IMR-90 (cell line): Measurements from ENCODE around the gene NAA35. TPM values are rescaled to one million over a fixed set of nuclear protein-coding genes. Genes with fewer than 3 reads are reported as not detected.

Experiments used
- ATAC-seq: fragments of 200-7000 bp; cut with Tn5 transposase; 2 replicates; pipeline ENCODE4 v1.9.1; 2020; ENCODE audit warnings: low read depth, mild to moderate bottlenecking, moderate library complexity
- BruUV-seq: library from RNA; stranded (reverse); fragments of 400-500 nt; replicated peaks from 2 replicates; lab custom pipeline; 2021; lab: Mats Ljungman, UMichigan
- CTCF ChIA-PET: fragments of 300-600 bp; formaldehyde crosslinking; extraction: SDS; loops from one replicate; lab custom pipeline; 2021; ENCODE audit warnings: antibody characterized with exemption; lab: Yijun Ruan, JAX
- POLR2A ChIA-PET: fragments of 300-600 bp; sonication (Branson Sonifier 250); formaldehyde crosslinking; loops from one replicate; lab custom pipeline; 2022; ENCODE audit warnings: antibody characterized with exemption; ENCODE audit not compliant: unreplicated experiment; lab: Charles Lee
- DNase-seq: peaks from one replicate; pipeline ENCODE4 v3.0.0; 2013
- H2AFZ ChIP-seq: replicated peaks from 2 replicates; pipeline ENCODE3; 2013; ENCODE audit warnings: low read length, mild to moderate bottlenecking; ENCODE audit not compliant: poor library complexity
- H2AK5ac ChIP-seq: 2 replicates; pipeline ENCODE4 v1.6.1; 2013; ENCODE audit warnings: low read depth, low read length, inconsistent platforms
- H2AK9ac ChIP-seq: replicated peaks from 2 replicates; pipeline ENCODE3; 2013; ENCODE audit warnings: mild to moderate bottlenecking, low read depth, low read length, moderate library complexity; ENCODE audit not compliant: poor library complexity
- H2BK120ac ChIP-seq: 2 replicates; pipeline ENCODE4 v1.6.1; 2013; ENCODE audit warnings: low read depth, low read length, inconsistent platforms
- H2BK15ac ChIP-seq: 3 replicates; pipeline ENCODE4 v1.6.1; 2013; ENCODE audit warnings: low read depth, low read length, inconsistent platforms
- H2BK20ac ChIP-seq: 2 replicates; pipeline ENCODE4 v1.6.1; 2013; ENCODE audit warnings: low read depth, mild to moderate bottlenecking, inconsistent platforms, low read length, moderate library complexity
- H2BK5ac ChIP-seq: 2 replicates; pipeline ENCODE4 v1.6.1; 2013; ENCODE audit warnings: mild to moderate bottlenecking, low read depth, low read length, inconsistent platforms; ENCODE audit not compliant: poor library complexity, severe bottlenecking
- H3K14ac ChIP-seq: replicated peaks from 2 replicates; pipeline ENCODE4 v1.6.1; 2013; ENCODE audit warnings: low read depth, low read length, inconsistent platforms
- H3K18ac ChIP-seq: 2 replicates; pipeline ENCODE4 v1.6.1; 2013; ENCODE audit warnings: low read depth, low read length, control low read depth
- H3K23ac ChIP-seq: 2 replicates; pipeline ENCODE4 v1.6.1; 2013; ENCODE audit warnings: low read depth, low read length, inconsistent platforms
- H3K27ac ChIP-seq: 2 replicates; pipeline ENCODE4 v1.5.1; 2013; ENCODE audit warnings: mild to moderate bottlenecking, control low read depth, low read length; ENCODE audit not compliant: insufficient read depth
- H3K27me3 ChIP-seq: 2 replicates; pipeline ENCODE4 v1.6.1; 2013; ENCODE audit warnings: low read length; ENCODE audit not compliant: control insufficient read depth, insufficient read depth
- H3K36me3 ChIP-seq: 2 replicates; pipeline ENCODE4 v1.6.1; 2013; ENCODE audit warnings: low read length, mixed read lengths; ENCODE audit not compliant: control insufficient read depth, insufficient read depth
- H3K4ac ChIP-seq: 2 replicates; pipeline ENCODE4 v1.6.1; 2013; ENCODE audit warnings: low read depth, low read length, inconsistent platforms
- H3K4me1 ChIP-seq: 2 replicates; pipeline ENCODE4 v1.6.1; 2013; ENCODE audit warnings: low read length, mixed read lengths; ENCODE audit not compliant: control insufficient read depth, insufficient read depth
- H3K4me2 ChIP-seq: 2 replicates; pipeline ENCODE4 v1.6.1; 2013; ENCODE audit warnings: low read depth, mild to moderate bottlenecking, control low read depth, low read length, moderate library complexity
- H3K4me3 ChIP-seq: 2 replicates; pipeline ENCODE4 v1.5.1; 2013; ENCODE audit warnings: low read depth, mild to moderate bottlenecking, control low read depth, low read length, moderate library complexity; ENCODE audit not compliant: insufficient read depth
- H3K56ac ChIP-seq: 2 replicates; pipeline ENCODE4 v1.6.1; 2013; ENCODE audit warnings: low read length, inconsistent platforms; ENCODE audit not compliant: insufficient read depth; ENCODE audit errors: extremely low read depth
- H3K79me1 ChIP-seq, 2 experiments: 2 replicates each; pipeline ENCODE4 v1.6.1; 2013; ENCODE audit warnings: low read length in 2 of 2, inconsistent platforms in 1 of 2, low read depth in 1 of 2
- H3K9ac ChIP-seq: 2 replicates; pipeline ENCODE4 v1.6.1; 2013; ENCODE audit warnings: low read depth, low read length, control low read depth
- H3K9me1 ChIP-seq: 2 replicates; pipeline ENCODE4 v1.6.1; 2013; ENCODE audit warnings: low read length, inconsistent platforms; ENCODE audit not compliant: insufficient read depth
- H3K9me3 ChIP-seq: 2 replicates; pipeline ENCODE4 v1.6.1; 2013; ENCODE audit warnings: low read length; ENCODE audit not compliant: control insufficient read depth, insufficient read depth
- H4K20me1 ChIP-seq: 2 replicates; pipeline ENCODE4 v1.6.1; 2013; ENCODE audit warnings: low read length, inconsistent platforms; ENCODE audit not compliant: insufficient read depth
- H4K5ac ChIP-seq: 2 replicates; pipeline ENCODE4 v1.6.1; 2013; ENCODE audit warnings: mild to moderate bottlenecking, low read depth, low read length, control low read depth
- H4K8ac ChIP-seq, 2 experiments: 2 replicates each; pipeline ENCODE4 v1.6.1; 2013; ENCODE audit warnings: low read depth in 2 of 2, low read length in 2 of 2, control low read depth in 1 of 2, inconsistent platforms in 1 of 2
- H4K91ac ChIP-seq: 2 replicates; pipeline ENCODE4 v1.6.1; 2013; ENCODE audit warnings: low read depth, low read length, inconsistent platforms; ENCODE audit not compliant: insufficient read depth
- CEBPB ChIP-seq: IDR thresholded peaks from 2 replicates; pipeline ENCODE4 v1.6.1; 2012; ENCODE audit warnings: low read depth, low read length, improper control_type of control experiment
- CHD1 ChIP-seq: IDR thresholded peaks from 2 replicates; pipeline ENCODE4 v1.6.1; 2012; ENCODE audit warnings: low read depth, low read length, improper control_type of control experiment
- CTCF ChIP-seq: conservative IDR thresholded peaks from 2 replicates; pipeline ENCODE4 v1.5.1; 2012; ENCODE audit warnings: mild to moderate bottlenecking, low read depth, low read length, improper control_type of control experiment
- FOS ChIP-seq: fragments of 150-350 bp; IDR thresholded peaks from 2 replicates; pipeline ENCODE4 v1.6.1; 2016; ENCODE audit warnings: low read depth, low read length
- MAFK ChIP-seq: IDR thresholded peaks from 2 replicates; pipeline ENCODE4 v1.6.1; 2012; ENCODE audit warnings: low read depth, low read length, improper control_type of control experiment
- NFE2L2 ChIP-seq: fragments of 150-350 bp; IDR thresholded peaks from 2 replicates; pipeline ENCODE4 v1.6.1; 2016; ENCODE audit warnings: low read depth, mild to moderate bottlenecking, low read length
- POLR2A ChIP-seq: IDR thresholded peaks from 2 replicates; pipeline ENCODE4 v1.6.1; 2012; ENCODE audit warnings: mild to moderate bottlenecking, low read depth, low read length
- RCOR1 ChIP-seq: IDR thresholded peaks from 2 replicates; pipeline ENCODE4 v1.6.1; 2012; ENCODE audit warnings: mild to moderate bottlenecking, low read length, improper control_type of control experiment; ENCODE audit not compliant: insufficient replicate concordance
- RFX5 ChIP-seq: IDR thresholded peaks from 2 replicates; pipeline ENCODE4 v1.8.0; 2012; ENCODE audit warnings: low read depth, mild to moderate bottlenecking, low read length, moderate library complexity
- WGBS, 2 experiments: methylation state at CpG; one replicate each; pipeline versions ENCODE4 v1.1.5 to v1.1.7; 2013; ENCODE audit warnings: missing lambda C conversion rate in 2 of 2; ENCODE audit not compliant: insufficient read length in 1 of 2; ENCODE audit errors: extremely low coverage in 2 of 2; 5-methylcytosine and 5-hydroxymethylcytosine counted together
- dilution Hi-C: fragments of 300-500 bp; cut with HindIII; formaldehyde crosslinking; loops from one replicate; pipeline ENCODE4 v1.14.3; 2018; ENCODE audit warnings: low sequenced_read_pairs; ENCODE audit not compliant: unreplicated experiment
- in situ Hi-C: fragments of 300-500 bp; cut with MboI; formaldehyde crosslinking; loops from 3 replicates; pipeline ENCODE4 v1.14.3; 2019; ENCODE audit warnings: low sequenced_read_pairs, inconsistent platforms, mixed read lengths
- intact Hi-C: fragments of 100-400 bp; cut with micrococcal nuclease; formaldehyde crosslinking; loops from 2 replicates; pipeline ENCODE4 v1.10.0; 2022
- polyA plus RNA-seq, 3 experiments: library from polyadenylated mRNA; depleted of rRNA; stranded (reverse); fragments of >200 nt; gene quantifications; 2 replicates each; pipeline ENCODE4 v1.2.3, GENCODE V29; 2012; ENCODE audit warnings: low replicate concordance in 1 of 3
- total RNA-seq: library from RNA; depleted of rRNA; stranded (reverse); fragments of >200 nt; gene quantifications from 2 replicates; pipeline ENCODE4 v1.2.3, GENCODE V29; 2012
- TF ChIP-seq, protein P1 (sequence below): fragments of 150-350 bp; IDR thresholded peaks from 2 replicates; pipeline ENCODE4 v1.6.1; 2016; ENCODE audit warnings: low read depth, mild to moderate bottlenecking, low read length, moderate library complexity, borderline replicate concordance

The NAA35 gene
- total and polyA plus RNA-seq, 2 of the 4 experiments (the other 2 are of a cell fraction) = 13.1 to 16.5 TPM

GRCh38 chr9:85940832-85941621, at the start of gene NAA35 (continued):
- TF ChIP-seq, protein P1, sequence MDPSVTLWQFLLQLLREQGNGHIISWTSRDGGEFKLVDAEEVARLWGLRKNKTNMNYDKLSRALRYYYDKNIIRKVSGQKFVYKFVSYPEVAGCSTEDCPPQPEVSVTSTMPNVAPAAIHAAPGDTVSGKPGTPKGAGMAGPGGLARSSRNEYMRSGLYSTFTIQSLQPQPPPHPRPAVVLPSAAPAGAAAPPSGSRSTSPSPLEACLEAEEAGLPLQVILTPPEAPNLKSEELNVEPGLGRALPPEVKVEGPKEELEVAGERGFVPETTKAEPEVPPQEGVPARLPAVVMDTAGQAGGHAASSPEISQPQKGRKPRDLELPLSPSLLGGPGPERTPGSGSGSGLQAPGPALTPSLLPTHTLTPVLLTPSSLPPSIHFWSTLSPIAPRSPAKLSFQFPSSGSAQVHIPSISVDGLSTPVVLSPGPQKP = peak; percentile 61; the same call in 1 of the 2 replicates
- 0 out of 2 replicates have a peak, but pooled peaks have one; percentile 59 for TF ChIP-seq POLR2A
- TF ChIP-seq FOS = no peak

- H2BK120ac ChIP-seq = no peak overlapping the region
- ChIA-PET CTCF (no interaction called here), POLR2A (no interaction called here)
- dilution Hi-C loops (no loop called here), intact Hi-C loops (no loop called here), in situ Hi-C loops (no loop called here)
- H3K23ac ChIP-seq = no peak overlapping the region
- H3K27me3 ChIP-seq = no peaks in the 10 kb centered on the region
- H3K9me1 ChIP-seq = no peaks in the 10 kb centered on the region
- no peak overlapping the region for H3K18ac ChIP-seq
- H2BK15ac ChIP-seq = no peak overlapping the region
- no peaks in the 10 kb centered on the region for H3K36me3 ChIP-seq
- no peak overlapping the region for H3K27ac ChIP-seq
- no peaks in the 10 kb centered on the region for H4K20me1 ChIP-seq
- no peaks in the 10 kb centered on the region for H3K79me1 ChIP-seq
- H4K91ac ChIP-seq = no peak overlapping the region
- H2AK5ac ChIP-seq = no peak overlapping the region
- H2AFZ ChIP-seq = no peak overlapping the region
- no peak overlapping the region for H2AK9ac ChIP-seq
- H2BK20ac ChIP-seq = no peak overlapping the region
- no TSS peak for BruUV-seq
- H4K5ac ChIP-seq = no peak overlapping the region
- no peak overlapping the region for H3K56ac ChIP-seq
- H2BK5ac ChIP-seq = no peak overlapping the region
- H3K4me1 ChIP-seq = no peaks in the 10 kb centered on the region
- no CpG with 5 or more reads among the region's 1 CpG for WGBS, 2 experiments
- no peak overlapping the region for H4K8ac ChIP-seq
- H3K14ac ChIP-seq = no peak overlapping the region
- H3K4me2 ChIP-seq = no peak overlapping the region
- ATAC-seq (no peak), DNase-seq (no peak)
- no peaks in the 10 kb centered on the region for H3K9me3 ChIP-seq
- H3K4ac ChIP-seq = no peak overlapping the region
- H3K4me3 ChIP-seq = no peak overlapping the region
- no peak overlapping the region for H3K9ac ChIP-seq
- TF ChIP-seq CHD1 (no peak), RCOR1 (no peak), FOS (no peak), CEBPB (no peak), MAFK (no peak), NFE2L2 (no peak), RFX5 (no peak), CTCF (no peak), POLR2A (no peak)
- TF ChIP-seq, protein P1 = no peak
These were observed 48.5 kb upstream of the NAA35 start for GRCh38 chr9:85892401-85892800.
